Measurements from ENCODE around the gene SCAMP1.

- TF ChIP-seq, protein P1, sequence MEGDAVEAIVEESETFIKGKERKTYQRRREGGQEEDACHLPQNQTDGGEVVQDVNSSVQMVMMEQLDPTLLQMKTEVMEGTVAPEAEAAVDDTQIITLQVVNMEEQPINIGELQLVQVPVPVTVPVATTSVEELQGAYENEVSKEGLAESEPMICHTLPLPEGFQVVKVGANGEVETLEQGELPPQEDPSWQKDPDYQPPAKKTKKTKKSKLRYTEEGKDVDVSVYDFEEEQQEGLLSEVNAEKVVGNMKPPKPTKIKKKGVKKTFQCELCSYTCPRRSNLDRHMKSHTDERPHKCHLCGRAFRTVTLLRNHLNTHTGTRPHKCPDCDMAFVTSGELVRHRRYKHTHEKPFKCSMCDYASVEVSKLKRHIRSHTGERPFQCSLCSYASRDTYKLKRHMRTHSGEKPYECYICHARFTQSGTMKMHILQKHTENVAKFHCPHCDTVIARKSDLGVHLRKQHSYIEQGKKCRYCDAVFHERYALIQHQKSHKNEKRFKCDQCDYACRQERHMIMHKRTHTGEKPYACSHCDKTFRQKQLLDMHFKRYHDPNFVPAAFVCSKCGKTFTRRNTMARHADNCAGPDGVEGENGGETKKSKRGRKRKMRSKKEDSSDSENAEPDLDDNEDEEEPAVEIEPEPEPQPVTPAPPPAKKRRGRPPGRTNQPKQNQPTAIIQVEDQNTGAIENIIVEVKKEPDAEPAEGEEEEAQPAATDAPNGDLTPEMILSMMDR (conservative IDR thresholded peaks at IDR 0.05; ENCODE audit: low read length) = no peak
- TF ChIP-seq EZH2phosphoT487 (IDR thresholded peaks at IDR 0.05; ENCODE audit: borderline replicate concordance, low read depth, low read length) = no peak
Measured at GRCh38 chr5:78519198-78519941, 159.0 kb downstream of the SCAMP1 start.

Data from OCI-LY7 (cell line).